DND-41 (cell line): ENCODE measurements around the gene TMF1.

Experiments
- ATAC-seq: fragments of 200-7000 bp; cut with Tn5 transposase; 3 replicates; pipeline ENCODE4 v1.9.1; 2021; ENCODE audit warnings: low read depth; ENCODE audit not compliant: insufficient read depth
- DNase-seq: peaks from one replicate; pipeline ENCODE4 v3.0.0-alpha.2; 2020
- H2AFZ ChIP-seq: 2 replicates; pipeline ENCODE4 v1.6.0; 2012; ENCODE audit warnings: low read depth, low read length
- H3K27ac ChIP-seq: 2 replicates; pipeline ENCODE4 v1.5.1; 2012; ENCODE audit warnings: low read length, inconsistent platforms
- H3K27me3 ChIP-seq: fragments of 200-600 bp; sonication (generic); 2 replicates; pipeline ENCODE4 v1.6.0; 2012; ENCODE audit warnings: low read length, mild to moderate bottlenecking, inconsistent platforms; ENCODE audit not compliant: insufficient read depth, poor library complexity
- H3K36me3 ChIP-seq: 2 replicates; pipeline ENCODE4 v1.5.1; 2012; ENCODE audit warnings: low read length, inconsistent platforms; ENCODE audit not compliant: insufficient read depth
- H3K4me1 ChIP-seq: 2 replicates; pipeline ENCODE4 v1.5.1; 2012; ENCODE audit warnings: mild to moderate bottlenecking, low read length; ENCODE audit not compliant: insufficient read depth
- H3K4me2 ChIP-seq: 2 replicates; pipeline ENCODE4 v1.6.0; 2012; ENCODE audit warnings: mild to moderate bottlenecking, moderate library complexity, low read length, inconsistent platforms; ENCODE audit not compliant: insufficient read depth
- H3K4me3 ChIP-seq, 2 experiments: fragments of 200-600 bp in 1 of 2; shearing (Covaris generic) in 1 of 2; 2 replicates each; pipeline ENCODE4 v1.5.1; 2012 to 2016; ENCODE audit warnings: inconsistent platforms in 2 of 2, low read length in 2 of 2, mild to moderate bottlenecking in 2 of 2, low read depth in 1 of 2, moderate library complexity in 1 of 2
- H3K79me2 ChIP-seq: 2 replicates; pipeline ENCODE4 v1.6.0; 2012; ENCODE audit warnings: low read length, inconsistent platforms; ENCODE audit not compliant: insufficient read depth
- H3K9ac ChIP-seq: 2 replicates; pipeline ENCODE4 v1.6.0; 2012; ENCODE audit warnings: low read depth, mild to moderate bottlenecking, inconsistent platforms, low read length, moderate library complexity
- H3K9me3 ChIP-seq: 2 replicates; pipeline ENCODE4 v1.5.1; 2012; ENCODE audit warnings: low read length, moderate library complexity, mild to moderate bottlenecking, inconsistent platforms; ENCODE audit not compliant: insufficient read depth, severe bottlenecking
- H4K20me1 ChIP-seq: 2 replicates; pipeline ENCODE4 v1.6.0; 2012; ENCODE audit warnings: low read length; ENCODE audit not compliant: insufficient read depth
- CTCF ChIP-seq: IDR thresholded peaks from 2 replicates; pipeline ENCODE4 v1.5.1; 2012; ENCODE audit warnings: borderline replicate concordance, low read length, moderate library complexity, mild to moderate bottlenecking; ENCODE audit not compliant: poor library complexity, severe bottlenecking; ENCODE audit errors: extremely low read depth
- EZH2 ChIP-seq: IDR thresholded peaks from 3 replicates; pipeline ENCODE4 v1.6.1; 2012; ENCODE audit warnings: borderline replicate concordance, low read depth, mild to moderate bottlenecking, moderate library complexity, low read length, inconsistent platforms; ENCODE audit not compliant: severe bottlenecking

TMF1 gene

GRCh38 chr3:69005791-69006482 is 46.2 kb downstream of the TMF1 start:
- no peaks in the 10 kb centered on the region; the same call in 1 of the 2 replicates for H3K4me1 ChIP-seq

GRCh38 chr3:69005071-69005790 is 46.9 kb downstream of the TMF1 start:
- H3K27ac ChIP-seq = no peak overlapping the region
- H3K9ac ChIP-seq = no peak overlapping the region
- no peak overlapping the region for H2AFZ ChIP-seq
- H3K9me3 ChIP-seq = no peaks in the 10 kb centered on the region
- TF ChIP-seq EZH2 = no peak
- no peaks in the 10 kb centered on the region for H3K27me3 ChIP-seq
- H4K20me1 ChIP-seq = no peaks in the 10 kb centered on the region
- H3K79me2 ChIP-seq = no peaks in the 10 kb centered on the region
- H3K4me2 ChIP-seq = no peak overlapping the region
- H3K4me3 ChIP-seq = no peak overlapping the region
- DNase-seq (no peak), ATAC-seq (no peak)
- no peaks in the 10 kb centered on the region for H3K36me3 ChIP-seq
- no peaks in the 10 kb centered on the region; the same call in 1 of the 2 replicates for H3K4me1 ChIP-seq

More at GRCh38 chr3:69005791-69006482, 46.2 kb downstream of the TMF1 start:
- H3K27ac ChIP-seq = no peak overlapping the region
- H2AFZ ChIP-seq = no peak overlapping the region
- ATAC-seq (no peak), DNase-seq (no peak)
- H3K27me3 ChIP-seq = no peaks in the 10 kb centered on the region
- H4K20me1 ChIP-seq = no peaks in the 10 kb centered on the region
- no peak overlapping the region for H3K4me2 ChIP-seq
- H3K36me3 ChIP-seq = no peaks in the 10 kb centered on the region
- H3K79me2 ChIP-seq = no peaks in the 10 kb centered on the region
- H3K4me3 ChIP-seq = no peak overlapping the region
- TF ChIP-seq EZH2 (no peak), CTCF (no peak)
- H3K9me3 ChIP-seq = no peaks in the 10 kb centered on the region
- no peak overlapping the region for H3K9ac ChIP-seq

- H3K27me3 ChIP-seq = no peaks in the 10 kb centered on the region
Measured at GRCh38 chr3:69004138-69004537, 48.0 kb downstream of the TMF1 start.

More at GRCh38 chr3:69004138-69004537, 48.0 kb downstream of the TMF1 start:
- no peak overlapping the region for H3K4me3 ChIP-seq
- DNase-seq = no peak
- H3K79me2 ChIP-seq = no peaks in the 10 kb centered on the region
- no peak overlapping the region for H3K9ac ChIP-seq
- TF ChIP-seq EZH2 = no peak
- TF ChIP-seq CTCF = no peak
- no peaks in the 10 kb centered on the region for H3K9me3 ChIP-seq
- H3K36me3 ChIP-seq = no peaks in the 10 kb centered on the region
- H2AFZ ChIP-seq = no peak overlapping the region
- no peak for ATAC-seq
- no peak overlapping the region for H3K27ac ChIP-seq
- H3K4me2 ChIP-seq = no peak overlapping the region
- H3K4me1 ChIP-seq = no peaks in the 10 kb centered on the region; the same call in 1 of the 2 replicates
- H4K20me1 ChIP-seq = no peaks in the 10 kb centered on the region
